ENCODE results near the gene CXCR5. TPM values are rescaled to one million over a fixed set of nuclear protein-coding genes. Genes with fewer than 3 reads are reported as not detected.

Gene CXCR5
- total RNA-seq, 6 experiments from 2014 or later: 0.07 TPM; not detected in 4

- H3K27ac ChIP-seq: peak overlapping the region; percentile 42 to 91 (median 89)
- H3K27me3 ChIP-seq: no peaks in the 10 kb centered on the region
- H3K9me3 ChIP-seq: no peaks in the 10 kb centered on the region
- ATAC-seq: no peak
- intact Hi-C loops (cut with DNase I): no loop called here
- DNase-seq: no peak
- H3K4me1 ChIP-seq: peaks cover 0 to 31% (median 7%) of the 10 kb centered on the region in 4 donors
- WGBS (ENCODE audit: insufficient coverage, low coverage, low lambda C conversion rate, missing lambda C conversion rate): 5% methylated on average over 7 of the region's 7 CpGs
- TF ChIP-seq POLR2A (IDR thresholded peaks at IDR 0.05): no peak
- no peak for TF ChIP-seq CTCF (IDR thresholded peaks at IDR 0.05)
- H3K36me3 ChIP-seq: no peaks in the 10 kb centered on the region
- no peak overlapping the region for H3K4me3 ChIP-seq
Measured at GRCh38 chr11:118927554-118928100, 43.9 kb downstream of the CXCR5 start.

GRCh38 chr11:118928101-118928869 lies 44.6 kb downstream of the CXCR5 start:
- peak; percentile 74 to 85 (median 75) for ATAC-seq
- peak; percentile 90 to 94 (median 92) for DNase-seq
- no peaks in the 10 kb centered on the region for H3K27me3 ChIP-seq
- 0% methylated on average over 17 of the region's 32 CpGs for WGBS (ENCODE audit: insufficient coverage, low coverage, low lambda C conversion rate, missing lambda C conversion rate)
- peak overlapping the region; percentile 74 to 85 (median 77) for H3K4me3 ChIP-seq
- TF ChIP-seq CTCF (IDR thresholded peaks at IDR 0.05) (peak; percentile 94 to 97 (median 95)), POLR2A (IDR thresholded peaks at IDR 0.05) (no peak)
- H3K36me3 ChIP-seq: no peaks in the 10 kb centered on the region
- no peaks in the 10 kb centered on the region for H3K9me3 ChIP-seq
- H3K27ac ChIP-seq: peak overlapping the region; percentile 89 to 94 (median 91)
- intact Hi-C loops (cut with DNase I): no loop called here
- peaks cover 0 to 30% (median 4%) of the 10 kb centered on the region in 4 donors for H3K4me1 ChIP-seq

- Histone ChIP-seq H3K4me3 (peak overlapping the region; percentile 74 to 85 (median 77)), H3K27me3 (no peaks in the 10 kb centered on the region), H3K4me1 (peaks cover 0 to 23% (median 2%) of the 10 kb centered on the region in 4 donors), H3K36me3 (no peaks in the 10 kb centered on the region), H3K9me3 (no peaks in the 10 kb centered on the region), H3K27ac (peak overlapping the region; percentile 89 to 94 (median 91))
- WGBS (ENCODE audit: insufficient coverage, low coverage, low lambda C conversion rate, missing lambda C conversion rate): 0% methylated on average over 13 of the region's 26 CpGs
- TF ChIP-seq CTCF (IDR thresholded peaks at IDR 0.05) (no peak), POLR2A (IDR thresholded peaks at IDR 0.05) (no peak)
- peak; percentile 71 to 84 (median 80) for DNase-seq
- intact Hi-C loops (cut with DNase I): no loop called here
- peak; percentile 41 to 59 (median 50) for ATAC-seq
Measured at GRCh38 chr11:118928870-118929500, 45.3 kb downstream of the CXCR5 start.

- no peaks in the 10 kb centered on the region for H3K9me3 ChIP-seq
- H3K27me3 ChIP-seq: no peaks in the 10 kb centered on the region
- ATAC-seq: peak; percentile 18 to 45 (median 30)
- H3K27ac ChIP-seq: peak overlapping the region; percentile 89 to 94 (median 91)
- peaks cover 0 to 19% (median 2%) of the 10 kb centered on the region in 4 donors for H3K4me1 ChIP-seq
- intact Hi-C loops (cut with DNase I): no loop called here
- H3K4me3 ChIP-seq: peak overlapping the region; percentile 74 to 85 (median 77)
- peak; percentile 79 to 91 (median 90) for DNase-seq
- TF ChIP-seq CTCF (IDR thresholded peaks at IDR 0.05) (no peak), POLR2A (IDR thresholded peaks at IDR 0.05) (no peak)
- WGBS (ENCODE audit: insufficient coverage, low coverage, low lambda C conversion rate, missing lambda C conversion rate): 4% methylated on average over 15 of the region's 26 CpGs
- no peaks in the 10 kb centered on the region for H3K36me3 ChIP-seq
Measured at GRCh38 chr11:118929501-118930093, 45.9 kb downstream of the CXCR5 start.
